Spleen (tissue), 11 donors: Measurements from ENCODE around the gene WDR70. TPM values are rescaled to one million over a fixed set of nuclear protein-coding genes. Genes with fewer than 3 reads are reported as not detected.

Source experiments
- DNase-seq: peaks from one replicate; pipeline ENCODE4 v3.0.0-alpha.2; 2020
- H3K27ac ChIP-seq, 8 donors: fragments of 200-600 bp; sonication (generic) in 7 of 8; 1 replicate in 4 of 8; 2 replicates in 4 of 8; pipeline versions ENCODE4 v1.5.0 to v1.8.0; 2016 to 2021; ENCODE audit warnings: inconsistent platforms in 4 of 8, mild to moderate bottlenecking in 4 of 8, moderate library complexity in 1 of 8
- H3K27me3 ChIP-seq, 7 donors: fragments of 200-600 bp; sonication (generic) in 6 of 7; replicated peaks in 1 of 7; 1 replicate in 4 of 7; 2 replicates in 3 of 7; pipeline versions ENCODE4 v1.5.0 to v1.8.0; 2016 to 2021; ENCODE audit warnings: inconsistent platforms in 3 of 7, mild to moderate bottlenecking in 1 of 7
- H3K36me3 ChIP-seq, 6 donors: fragments of 200-600 bp; sonication (generic) in 5 of 6; 1 replicate in 4 of 6; 2 replicates in 2 of 6; pipeline versions ENCODE4 v1.5.0 to v1.8.0; 2016 to 2021; ENCODE audit warnings: inconsistent platforms in 2 of 6
- H3K4me1 ChIP-seq, 6 donors: fragments of 200-600 bp; sonication (generic) in 5 of 6; 1 replicate in 3 of 6; 2 replicates in 3 of 6; pipeline versions ENCODE4 v1.5.0 to v1.8.0; 2016 to 2021; ENCODE audit warnings: inconsistent platforms in 3 of 6
- H3K4me3 ChIP-seq, 8 donors: fragments of 200-600 bp; sonication (generic) in 7 of 8; 1 replicate in 4 of 8; 2 replicates in 4 of 8; pipeline versions ENCODE4 v1.5.0 to v1.8.0; 2016 to 2021; ENCODE audit warnings: inconsistent platforms in 4 of 8, mild to moderate bottlenecking in 4 of 8, moderate library complexity in 2 of 8
- H3K9me3 ChIP-seq, 8 donors: fragments of 200-600 bp; sonication (generic) in 7 of 8; 1 replicate in 4 of 8; 2 replicates in 4 of 8; pipeline versions ENCODE4 v1.5.0 to v1.8.0; 2016 to 2021; ENCODE audit warnings: inconsistent platforms in 4 of 8
- POLR2A ChIP-seq, 3 donors: fragments of 450-650 bp; IDR thresholded peaks; one replicate each; pipeline ENCODE4 v1.5.1; 2017; ENCODE audit warnings: antibody characterized with exemption in 3 of 3, mild to moderate bottlenecking in 1 of 3
- POLR2AphosphoS5 ChIP-seq, 3 donors: sonication (generic); formaldehyde crosslinking; IDR thresholded peaks; one replicate each; pipeline ENCODE4 v1.5.1; 2017; ENCODE audit warnings: antibody characterized with exemption in 3 of 3
- WGBS, 5 donors: extraction: QIAGEN DNeasy Blood & Tissue Kit in 3 of 5; methylation state at CpG; one replicate each; pipeline versions ENCODE4 v1.1.5 to v1.1.7; 2013 to 2018; 5-methylcytosine and 5-hydroxymethylcytosine counted together
- intact Hi-C: fragments of 100-400 bp; cut with DNase I; formaldehyde crosslinking; loops from one replicate; pipeline ENCODE4 v1.15.0; 2023; ENCODE audit warnings: low total_unique reads
- polyA plus RNA-seq, 3 donors: library from polyadenylated mRNA; stranded (reverse); fragments of 200-250 nt; gene quantifications; one replicate each; pipeline ENCODE4 v1.2.1, GENCODE V29; 2013
- total RNA-seq, 7 donors: library from RNA; depleted of rRNA in 3 of 7; stranded (reverse); fragments of >200 nt in 3 of 7; fragmentation: NEBNext Ultra II Directional in 4 of 7; extraction: Animal tissue kit (Norgen Biotek cat#: 25700) in 4 of 7; gene quantifications; one replicate each; pipeline versions ENCODE4 v1.1.0 to v1.2.1, GENCODE V29; 2016 to 2021
- TF ChIP-seq, protein P1 (sequence below), 11 experiments: fragments of 200-600 bp in 7 of 11; fragments of 450-650 bp in 4 of 11; sonication (generic) in 4 of 11; IDR thresholded peaks in 8 of 11; conservative IDR thresholded peaks in 3 of 11; 1 replicate in 7 of 11; 2 replicates in 4 of 11; pipeline versions ENCODE4 v1.4.0 to v1.8.0; 2016 to 2021; ENCODE audit warnings: antibody characterized with exemption in 11 of 11, inconsistent platforms in 4 of 11, mild to moderate bottlenecking in 1 of 11
- donor health status: healthy with polysubstance abuse.
- donor health status: DM: no; HTN: no; CAD: no; lungs with moderate emphysema.
- donor health status: DM: no; HTN: no; CAD: no.
- donor health status: Bipolar disorder and iron deficiency.
- donor health status: healthy.
- donor health status: DM: no; HTN: no; CAD: no.
- donor health status: DM: yes; HTN: yes; CAD: no.

The WDR70 gene
- total and polyA plus RNA-seq, 10 donors = 24.7 to 51.7 (median 33.4) TPM

DNA sequence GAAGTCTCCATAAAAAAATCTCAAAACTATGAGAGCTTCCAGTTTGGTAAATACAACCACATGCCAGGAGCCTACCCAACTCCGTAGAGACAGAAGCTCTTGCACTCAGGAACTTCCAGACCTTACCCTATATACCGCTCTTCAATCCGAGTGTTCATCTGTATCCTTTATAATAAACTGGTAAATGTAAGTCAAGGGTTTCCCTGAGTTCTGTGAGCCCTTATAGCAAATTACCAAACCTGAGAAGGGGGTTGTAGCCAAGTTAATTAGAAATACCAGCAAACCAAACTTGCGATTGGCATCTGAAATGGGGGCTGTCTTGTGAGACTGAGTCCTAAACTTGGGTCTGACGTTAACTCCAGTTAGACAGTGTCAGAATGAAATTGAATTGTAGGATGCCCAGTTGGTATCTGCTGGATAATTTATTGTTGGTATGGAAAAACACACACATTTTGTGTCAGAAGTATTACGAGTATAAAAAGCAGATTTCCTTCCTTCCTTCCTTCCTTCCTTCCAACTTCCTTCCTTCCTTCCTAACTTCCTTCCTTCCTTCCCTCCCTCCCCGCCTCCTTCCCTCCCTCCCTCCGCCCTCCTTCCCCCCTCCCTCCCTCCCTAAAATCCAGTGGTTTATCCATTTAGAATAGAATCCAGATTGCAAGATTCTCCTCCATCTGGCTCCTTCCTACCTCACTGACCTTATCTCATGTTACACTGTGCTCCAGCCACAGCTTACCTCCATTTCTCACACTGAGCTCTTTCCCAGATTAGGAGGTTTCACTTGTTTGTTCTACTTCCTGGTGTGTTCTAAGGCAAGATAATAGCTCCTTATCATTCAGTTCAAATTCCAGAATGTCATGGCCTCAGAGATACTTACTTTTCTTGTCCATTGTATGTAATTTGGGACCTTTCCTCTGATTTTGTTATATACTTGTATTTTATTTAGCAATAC lies 196.7 kb downstream of the WDR70 start:
- Histone ChIP-seq H3K4me1 (peaks cover 0 to 5% (median 0%) of the 10 kb centered on the region in 6 donors), H3K27ac (no peak overlapping the region), H3K36me3 (peaks cover 0 to 13% (median 0%) of the 10 kb centered on the region in 6 donors), H3K9me3 (no peaks in the 10 kb centered on the region), H3K27me3 (no peaks in the 10 kb centered on the region), H3K4me3 (no peak overlapping the region)
- DNase-seq = no peak
- no peak for TF ChIP-seq POLR2AphosphoS5 (IDR thresholded peaks at IDR 0.05)
- TF ChIP-seq, protein P1, sequence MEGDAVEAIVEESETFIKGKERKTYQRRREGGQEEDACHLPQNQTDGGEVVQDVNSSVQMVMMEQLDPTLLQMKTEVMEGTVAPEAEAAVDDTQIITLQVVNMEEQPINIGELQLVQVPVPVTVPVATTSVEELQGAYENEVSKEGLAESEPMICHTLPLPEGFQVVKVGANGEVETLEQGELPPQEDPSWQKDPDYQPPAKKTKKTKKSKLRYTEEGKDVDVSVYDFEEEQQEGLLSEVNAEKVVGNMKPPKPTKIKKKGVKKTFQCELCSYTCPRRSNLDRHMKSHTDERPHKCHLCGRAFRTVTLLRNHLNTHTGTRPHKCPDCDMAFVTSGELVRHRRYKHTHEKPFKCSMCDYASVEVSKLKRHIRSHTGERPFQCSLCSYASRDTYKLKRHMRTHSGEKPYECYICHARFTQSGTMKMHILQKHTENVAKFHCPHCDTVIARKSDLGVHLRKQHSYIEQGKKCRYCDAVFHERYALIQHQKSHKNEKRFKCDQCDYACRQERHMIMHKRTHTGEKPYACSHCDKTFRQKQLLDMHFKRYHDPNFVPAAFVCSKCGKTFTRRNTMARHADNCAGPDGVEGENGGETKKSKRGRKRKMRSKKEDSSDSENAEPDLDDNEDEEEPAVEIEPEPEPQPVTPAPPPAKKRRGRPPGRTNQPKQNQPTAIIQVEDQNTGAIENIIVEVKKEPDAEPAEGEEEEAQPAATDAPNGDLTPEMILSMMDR (IDR thresholded peaks at IDR 0.05 in 8 of 11, conservative IDR thresholded peaks at IDR 0.05 in 3 of 11) = no peak
- no peak for TF ChIP-seq POLR2A (IDR thresholded peaks at IDR 0.05)
- intact Hi-C loops = no loop called here
- WGBS, 5 donors = 81 to 87% (median 83%) methylated on average over 8 of the region's 8 CpGs

DNA sequence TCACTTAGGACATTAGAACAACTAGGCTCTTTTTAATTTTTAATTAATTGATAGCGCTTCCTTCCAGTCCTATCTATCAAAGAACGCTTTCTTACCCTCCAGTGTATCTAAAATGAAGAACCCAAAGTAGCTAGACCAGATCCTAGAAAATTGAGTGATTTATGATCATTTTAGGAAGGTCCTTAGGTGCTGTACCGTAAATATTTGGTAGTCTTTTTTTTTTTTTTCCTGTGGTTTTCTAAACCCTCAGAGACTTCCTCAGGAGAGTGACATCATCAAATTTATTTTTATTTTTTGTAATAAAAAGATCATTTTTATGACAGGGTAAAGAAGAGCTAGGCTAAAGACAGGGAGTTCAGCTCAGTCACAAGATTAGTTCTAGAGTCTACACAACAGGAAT lies 197.4 kb downstream of the WDR70 start:
- peaks cover 0 to 5% (median 0%) of the 10 kb centered on the region in 6 donors for H3K4me1 ChIP-seq
- TF ChIP-seq, protein P1 (IDR thresholded peaks at IDR 0.05 in 8 of 11, conservative IDR thresholded peaks at IDR 0.05 in 3 of 11) = no peak
- TF ChIP-seq POLR2AphosphoS5 (IDR thresholded peaks at IDR 0.05) (no peak), POLR2A (IDR thresholded peaks at IDR 0.05) (no peak)
- peaks cover 0 to 13% (median 0%) of the 10 kb centered on the region in 6 donors for H3K36me3 ChIP-seq
- no peaks in the 10 kb centered on the region for H3K9me3 ChIP-seq
- no peak overlapping the region for H3K27ac ChIP-seq
- no peaks in the 10 kb centered on the region for H3K27me3 ChIP-seq
- no peak for DNase-seq
- 62 to 74% (median 66%) methylated on average over 3 of the region's 3 CpGs for WGBS, 5 donors
- no peak overlapping the region for H3K4me3 ChIP-seq
- intact Hi-C loops = no loop called here

DNA sequence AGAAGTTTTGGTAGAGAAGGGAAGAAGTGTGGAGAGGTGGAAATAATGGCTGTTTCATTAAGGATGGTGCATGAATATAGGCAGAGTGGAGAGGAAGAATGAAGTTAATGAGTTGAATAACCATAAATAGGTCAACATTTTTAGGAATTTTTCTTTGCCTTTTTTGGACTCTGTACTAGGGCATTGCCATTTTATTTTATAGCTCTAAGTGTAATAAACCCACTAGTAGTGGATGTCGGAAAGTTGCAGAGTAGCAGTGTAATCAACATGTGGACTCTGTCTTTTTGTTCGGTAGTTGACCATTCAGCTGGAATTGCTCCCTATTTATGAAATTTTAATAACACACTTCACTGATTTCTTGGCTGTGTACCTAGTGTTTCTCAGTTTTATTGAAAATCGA lies 199.1 kb downstream of the WDR70 start:
- Histone ChIP-seq H3K27ac (no peak overlapping the region), H3K4me3 (no peak overlapping the region), H3K27me3 (no peaks in the 10 kb centered on the region), H3K36me3 (peaks cover 0 to 9% (median 0%) of the 10 kb centered on the region in 6 donors), H3K9me3 (no peaks in the 10 kb centered on the region), H3K4me1 (peaks cover 0 to 5% (median 0%) of the 10 kb centered on the region in 6 donors)
- no peak for TF ChIP-seq POLR2A (IDR thresholded peaks at IDR 0.05)
- TF ChIP-seq, protein P1 (IDR thresholded peaks at IDR 0.05 in 8 of 11, conservative IDR thresholded peaks at IDR 0.05 in 3 of 11) = no peak
- no peak for TF ChIP-seq POLR2AphosphoS5 (IDR thresholded peaks at IDR 0.05)
- WGBS, 5 donors = 92 to 98% (median 96%) methylated on average over 3 of the region's 3 CpGs
- intact Hi-C loops = no loop called here
- DNase-seq = no peak

DNA sequence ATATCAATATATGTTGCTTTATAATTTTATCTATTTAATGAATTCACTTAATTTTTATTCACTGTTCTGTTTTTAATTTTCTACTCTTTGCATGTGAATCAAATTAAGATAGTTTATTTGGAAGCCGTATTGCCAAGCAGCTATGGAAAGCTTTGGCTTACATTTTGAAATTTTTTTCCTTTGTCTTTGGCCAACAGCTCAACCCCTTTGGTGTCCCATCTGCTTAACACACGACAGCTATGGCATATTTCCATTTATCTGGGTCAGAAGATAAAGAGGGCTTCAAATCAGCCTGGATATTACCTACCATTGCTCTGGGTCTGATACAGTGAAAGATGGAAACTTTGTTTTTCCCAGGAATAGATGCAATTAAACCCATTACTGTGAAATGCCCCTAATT lies 201.0 kb downstream of the WDR70 start:
- DNase-seq = no peak
- intact Hi-C loops = no loop called here
- H3K4me1 ChIP-seq = peaks cover 0 to 5% (median 0%) of the 10 kb centered on the region in 6 donors
- no peak overlapping the region for H3K27ac ChIP-seq
- no peak overlapping the region for H3K4me3 ChIP-seq
- peaks cover 0 to 4% (median 0%) of the 10 kb centered on the region in 6 donors for H3K36me3 ChIP-seq
- TF ChIP-seq, protein P1 (IDR thresholded peaks at IDR 0.05 in 8 of 11, conservative IDR thresholded peaks at IDR 0.05 in 3 of 11) = no peak
- TF ChIP-seq POLR2A (IDR thresholded peaks at IDR 0.05) = no peak
- TF ChIP-seq POLR2AphosphoS5 (IDR thresholded peaks at IDR 0.05) = no peak
- no peaks in the 10 kb centered on the region for H3K27me3 ChIP-seq
- WGBS, 5 donors = 92 to 96% (median 92%) methylated on average over 2 of the region's 2 CpGs
- H3K9me3 ChIP-seq = no peaks in the 10 kb centered on the region
